ENCODE measurements around the gene NATD1. TPM values are rescaled to one million over a fixed set of nuclear protein-coding genes. Genes with fewer than 3 reads are reported as not detected.

NATD1 gene
- total and polyA plus RNA-seq, 2 experiments from 2014 or later = 2.1 to 8.1 TPM

DNA sequence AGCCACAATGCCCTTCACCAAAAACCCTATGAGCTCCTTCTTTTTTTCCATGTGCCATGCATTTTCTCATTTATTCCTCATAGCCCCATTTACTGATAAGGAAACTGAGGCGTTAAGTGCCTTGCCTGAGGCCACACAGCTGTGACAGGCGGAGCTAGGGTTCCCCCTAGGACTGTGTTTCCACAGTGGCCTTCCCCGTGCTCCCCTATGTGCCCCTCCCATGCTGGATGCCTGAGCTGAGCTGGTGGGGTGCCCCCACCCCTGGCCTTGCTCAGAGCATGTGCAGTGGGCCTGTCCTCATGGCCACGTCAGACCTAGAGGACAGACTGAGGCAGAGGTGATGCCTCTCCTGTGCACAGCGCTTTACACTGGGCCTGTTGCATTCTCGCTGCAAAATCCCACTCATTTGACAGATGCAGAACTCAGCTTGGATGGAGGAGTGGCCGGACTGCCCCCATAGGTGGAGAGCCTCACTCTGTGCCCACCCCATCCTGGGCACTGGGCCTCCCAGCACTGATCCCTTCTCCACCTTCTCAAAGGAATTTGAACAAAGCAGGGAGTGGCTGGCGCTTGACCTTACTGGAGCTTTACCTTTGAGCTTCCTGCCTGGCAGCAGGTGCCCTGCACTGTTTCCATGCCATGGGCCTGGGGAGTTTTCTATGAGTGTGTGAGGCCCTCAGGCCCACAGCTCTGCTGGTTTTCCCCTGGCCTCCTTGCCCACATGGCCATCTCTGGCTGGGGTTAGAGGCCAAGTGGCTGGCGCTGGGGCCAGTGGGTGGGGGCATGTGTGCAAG, 33.9 kb upstream of the NATD1 start:
- H3K27me3 ChIP-seq (ENCODE audit: insufficient read depth) = peaks cover 21% of the 10 kb centered on the region
- no peaks in the 10 kb centered on the region for H3K36me3 ChIP-seq (ENCODE audit: insufficient read depth)
- no peak overlapping the region; the same call in 1 of the 2 replicates for H3K4me3 ChIP-seq
- H2AFZ ChIP-seq = no peak overlapping the region
- H4K20me1 ChIP-seq (replicated peaks; ENCODE audit: insufficient read depth) = peaks cover 10% of the 10 kb centered on the region
- H3K36me3 Mint-ChIP-seq (ENCODE audit: low read depth) = peaks cover 8% of the 10 kb centered on the region
- ATAC-seq (no peak), DNase-seq (ENCODE audit: low spot score) (no peak)
- H3K4me3 Mint-ChIP-seq = no peak overlapping the region
- H3K9me2 ChIP-seq (ENCODE audit: insufficient read depth) = no peaks in the 10 kb centered on the region
- H3K4me2 ChIP-seq = no peak overlapping the region
- H3K4me1 Mint-ChIP-seq = peaks cover 19% of the 10 kb centered on the region
- peaks cover 48% of the 10 kb centered on the region for H3K79me2 ChIP-seq (replicated peaks; ENCODE audit: insufficient read depth)
- peaks cover 16% of the 10 kb centered on the region for H3K9me3 Mint-ChIP-seq
- H3K27ac Mint-ChIP-seq = no peak overlapping the region
- H3K27me3 Mint-ChIP-seq (ENCODE audit: insufficient read depth, low read depth, poor library complexity) = peaks cover 26% of the 10 kb centered on the region
- H3K27ac ChIP-seq (ENCODE audit: low read depth) = no peak overlapping the region
- H3K4me1 ChIP-seq (ENCODE audit: insufficient read depth) = peaks cover 10% of the 10 kb centered on the region
- TF ChIP-seq NANOG (IDR thresholded peaks at IDR 0.05; ENCODE audit: borderline replicate concordance) (no peak), EZH2 (IDR thresholded peaks at IDR 0.05; ENCODE audit: low read depth, unreplicated experiment) (no peak), JUNB (IDR thresholded peaks at IDR 0.05; ENCODE audit: unreplicated experiment) (no peak), ZNF331 (CRISPR knock-in tag; IDR thresholded peaks at IDR 0.05; ENCODE audit: low read depth) (no peak), ZNF114 (CRISPR knock-in tag; IDR thresholded peaks at IDR 0.05) (no peak), POLR2AphosphoS5 (IDR thresholded peaks at IDR 0.05; ENCODE audit: low read depth) (no peak), CREB1 (CRISPR knock-in tag; IDR thresholded peaks at IDR 0.05; ENCODE audit: low read depth) (no peak), ZNF462 (CRISPR knock-in tag; IDR thresholded peaks at IDR 0.05) (no peak), EZH2phosphoT487 (IDR thresholded peaks at IDR 0.05; ENCODE audit: unreplicated experiment) (no peak)
- TF ChIP-seq, protein P1, sequence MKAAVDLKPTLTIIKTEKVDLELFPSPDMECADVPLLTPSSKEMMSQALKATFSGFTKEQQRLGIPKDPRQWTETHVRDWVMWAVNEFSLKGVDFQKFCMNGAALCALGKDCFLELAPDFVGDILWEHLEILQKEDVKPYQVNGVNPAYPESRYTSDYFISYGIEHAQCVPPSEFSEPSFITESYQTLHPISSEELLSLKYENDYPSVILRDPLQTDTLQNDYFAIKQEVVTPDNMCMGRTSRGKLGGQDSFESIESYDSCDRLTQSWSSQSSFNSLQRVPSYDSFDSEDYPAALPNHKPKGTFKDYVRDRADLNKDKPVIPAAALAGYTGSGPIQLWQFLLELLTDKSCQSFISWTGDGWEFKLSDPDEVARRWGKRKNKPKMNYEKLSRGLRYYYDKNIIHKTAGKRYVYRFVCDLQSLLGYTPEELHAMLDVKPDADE (IDR thresholded peaks at IDR 0.05) = no peak
- TF ChIP-seq, protein P2, sequence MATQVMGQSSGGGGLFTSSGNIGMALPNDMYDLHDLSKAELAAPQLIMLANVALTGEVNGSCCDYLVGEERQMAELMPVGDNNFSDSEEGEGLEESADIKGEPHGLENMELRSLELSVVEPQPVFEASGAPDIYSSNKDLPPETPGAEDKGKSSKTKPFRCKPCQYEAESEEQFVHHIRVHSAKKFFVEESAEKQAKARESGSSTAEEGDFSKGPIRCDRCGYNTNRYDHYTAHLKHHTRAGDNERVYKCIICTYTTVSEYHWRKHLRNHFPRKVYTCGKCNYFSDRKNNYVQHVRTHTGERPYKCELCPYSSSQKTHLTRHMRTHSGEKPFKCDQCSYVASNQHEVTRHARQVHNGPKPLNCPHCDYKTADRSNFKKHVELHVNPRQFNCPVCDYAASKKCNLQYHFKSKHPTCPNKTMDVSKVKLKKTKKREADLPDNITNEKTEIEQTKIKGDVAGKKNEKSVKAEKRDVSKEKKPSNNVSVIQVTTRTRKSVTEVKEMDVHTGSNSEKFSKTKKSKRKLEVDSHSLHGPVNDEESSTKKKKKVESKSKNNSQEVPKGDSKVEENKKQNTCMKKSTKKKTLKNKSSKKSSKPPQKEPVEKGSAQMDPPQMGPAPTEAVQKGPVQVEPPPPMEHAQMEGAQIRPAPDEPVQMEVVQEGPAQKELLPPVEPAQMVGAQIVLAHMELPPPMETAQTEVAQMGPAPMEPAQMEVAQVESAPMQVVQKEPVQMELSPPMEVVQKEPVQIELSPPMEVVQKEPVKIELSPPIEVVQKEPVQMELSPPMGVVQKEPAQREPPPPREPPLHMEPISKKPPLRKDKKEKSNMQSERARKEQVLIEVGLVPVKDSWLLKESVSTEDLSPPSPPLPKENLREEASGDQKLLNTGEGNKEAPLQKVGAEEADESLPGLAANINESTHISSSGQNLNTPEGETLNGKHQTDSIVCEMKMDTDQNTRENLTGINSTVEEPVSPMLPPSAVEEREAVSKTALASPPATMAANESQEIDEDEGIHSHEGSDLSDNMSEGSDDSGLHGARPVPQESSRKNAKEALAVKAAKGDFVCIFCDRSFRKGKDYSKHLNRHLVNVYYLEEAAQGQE (IDR thresholded peaks at IDR 0.05; ENCODE audit: unreplicated experiment) = no peak
- TF ChIP-seq, protein P3, sequence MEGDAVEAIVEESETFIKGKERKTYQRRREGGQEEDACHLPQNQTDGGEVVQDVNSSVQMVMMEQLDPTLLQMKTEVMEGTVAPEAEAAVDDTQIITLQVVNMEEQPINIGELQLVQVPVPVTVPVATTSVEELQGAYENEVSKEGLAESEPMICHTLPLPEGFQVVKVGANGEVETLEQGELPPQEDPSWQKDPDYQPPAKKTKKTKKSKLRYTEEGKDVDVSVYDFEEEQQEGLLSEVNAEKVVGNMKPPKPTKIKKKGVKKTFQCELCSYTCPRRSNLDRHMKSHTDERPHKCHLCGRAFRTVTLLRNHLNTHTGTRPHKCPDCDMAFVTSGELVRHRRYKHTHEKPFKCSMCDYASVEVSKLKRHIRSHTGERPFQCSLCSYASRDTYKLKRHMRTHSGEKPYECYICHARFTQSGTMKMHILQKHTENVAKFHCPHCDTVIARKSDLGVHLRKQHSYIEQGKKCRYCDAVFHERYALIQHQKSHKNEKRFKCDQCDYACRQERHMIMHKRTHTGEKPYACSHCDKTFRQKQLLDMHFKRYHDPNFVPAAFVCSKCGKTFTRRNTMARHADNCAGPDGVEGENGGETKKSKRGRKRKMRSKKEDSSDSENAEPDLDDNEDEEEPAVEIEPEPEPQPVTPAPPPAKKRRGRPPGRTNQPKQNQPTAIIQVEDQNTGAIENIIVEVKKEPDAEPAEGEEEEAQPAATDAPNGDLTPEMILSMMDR (conservative IDR thresholded peaks at IDR 0.05; ENCODE audit: low read depth in 2 of 2) = no peak
- H3F3A ChIP-seq (replicated peaks; ENCODE audit: low read depth) = no peaks in the 10 kb centered on the region

All from GM23338 (cell line).